Karpas-422 (cell line): ENCODE data around the gene IL12B. TPM values are rescaled to one million over a fixed set of nuclear protein-coding genes. Genes with fewer than 3 reads are reported as not detected.
"Not testable (repeated sequence)": the region's sequence is repeated elsewhere in the genome, so short reads cannot be mapped to it uniquely, and the experiment has no call there.

Experiments used
- DNase-seq: peaks from one replicate; pipeline ENCODE4 v3.0.0-alpha.2; 2015
- H2AFZ ChIP-seq: fragments of 200-600 bp; sonication (generic); 2 replicates; pipeline ENCODE4 v1.6.1; 2014; ENCODE audit warnings: antibody characterized with exemption, low read length, mixed read lengths
- H3K27ac ChIP-seq: fragments of 200-600 bp; sonication (generic); 2 replicates; pipeline ENCODE4 v1.5.1; 2014; ENCODE audit warnings: mild to moderate bottlenecking, low read length, moderate library complexity
- H3K27me3 ChIP-seq: fragments of 200-600 bp; sonication (generic); 2 replicates; pipeline ENCODE4 v1.6.1; 2014; ENCODE audit warnings: low read length, mixed read lengths
- H3K36me3 ChIP-seq: fragments of 200-600 bp; sonication (generic); 2 replicates; pipeline ENCODE4 v1.6.1; 2014; ENCODE audit warnings: low read length, mixed read lengths; ENCODE audit not compliant: insufficient read depth
- H3K4me1 ChIP-seq: fragments of 200-600 bp; sonication (generic); 2 replicates; pipeline ENCODE4 v1.6.1; 2014; ENCODE audit warnings: mild to moderate bottlenecking, low read length, mixed read lengths
- H3K4me2 ChIP-seq: fragments of 200-600 bp; sonication (generic); 2 replicates; pipeline ENCODE4 v1.6.1; 2014; ENCODE audit warnings: low read length, low read depth, mild to moderate bottlenecking; ENCODE audit not compliant: poor library complexity, severe bottlenecking
- H3K4me3 ChIP-seq: fragments of 200-600 bp; sonication (generic); 2 replicates; pipeline ENCODE4 v1.5.1; 2014; ENCODE audit warnings: mild to moderate bottlenecking, antibody characterized with exemption, low read length, mixed read lengths
- H3K79me2 ChIP-seq: fragments of 200-600 bp; sonication (generic); 2 replicates; pipeline ENCODE4 v1.6.1; 2014; ENCODE audit warnings: mild to moderate bottlenecking, low read length, mixed read lengths
- H3K9ac ChIP-seq: fragments of 200-600 bp; sonication (generic); 2 replicates; pipeline ENCODE4 v1.6.0; 2014; ENCODE audit warnings: low read length
- H3K9me2 ChIP-seq: fragments of 200-600 bp; sonication (generic), shearing (Covaris generic); replicated peaks from 2 replicates; pipeline ENCODE4 v1.6.0; 2014; ENCODE audit warnings: mild to moderate bottlenecking, low read length, moderate library complexity; ENCODE audit not compliant: insufficient read depth
- H3K9me3 ChIP-seq: fragments of 300-700, 200-600 bp; sonication (generic); 2 replicates; pipeline ENCODE4 v1.6.1; 2014; ENCODE audit warnings: low read length, mixed read lengths
- H4K20me1 ChIP-seq: fragments of 200-600 bp; sonication (generic); 2 replicates; pipeline ENCODE4 v1.6.1; 2014; ENCODE audit warnings: mild to moderate bottlenecking, antibody characterized with exemption, low read length, low read depth; ENCODE audit not compliant: insufficient read depth
- total RNA-seq: library from RNA; depleted of rRNA; stranded (reverse); fragments of >200 nt; shearing (Covaris generic); gene quantifications from 2 replicates; pipeline ENCODE4 v1.2.3, GENCODE V29; 2014; ENCODE audit warnings: low replicate concordance

The IL12B gene
- total RNA-seq, 1 experiment from 2014 or later: not detected

- H3K9me3 ChIP-seq, H3K79me2 ChIP-seq, H3K4me2 ChIP-seq, DNase-seq, H3K27ac ChIP-seq, H3K4me1 ChIP-seq, H3K9ac ChIP-seq, H3K36me3 ChIP-seq, H3K27me3 ChIP-seq, H3K9me2 ChIP-seq, H3K4me3 ChIP-seq, H4K20me1 ChIP-seq, H2AFZ ChIP-seq: not testable (repeated sequence)
Measured at GRCh38 chr5:159301929-159302860, 28.1 kb downstream of the IL12B start.

- no peaks in the 10 kb centered on the region for H4K20me1 ChIP-seq
- H3K4me3 ChIP-seq: no peak overlapping the region
- no peak overlapping the region for H3K4me2 ChIP-seq
- H3K27me3 ChIP-seq: no peaks in the 10 kb centered on the region
- no peak for DNase-seq
- H3K36me3 ChIP-seq: no peaks in the 10 kb centered on the region
- H3K79me2 ChIP-seq: no peaks in the 10 kb centered on the region
- H3K27ac ChIP-seq: no peak overlapping the region
- H2AFZ ChIP-seq: no peak overlapping the region
- H3K9ac ChIP-seq: no peak overlapping the region
- peaks cover 9% of the 10 kb centered on the region for H3K9me3 ChIP-seq
- no peaks in the 10 kb centered on the region for H3K4me1 ChIP-seq
- H3K9me2 ChIP-seq: no peaks in the 10 kb centered on the region
Measured at GRCh38 chr5:159301466-159301865, 28.8 kb downstream of the IL12B start.

DNA sequence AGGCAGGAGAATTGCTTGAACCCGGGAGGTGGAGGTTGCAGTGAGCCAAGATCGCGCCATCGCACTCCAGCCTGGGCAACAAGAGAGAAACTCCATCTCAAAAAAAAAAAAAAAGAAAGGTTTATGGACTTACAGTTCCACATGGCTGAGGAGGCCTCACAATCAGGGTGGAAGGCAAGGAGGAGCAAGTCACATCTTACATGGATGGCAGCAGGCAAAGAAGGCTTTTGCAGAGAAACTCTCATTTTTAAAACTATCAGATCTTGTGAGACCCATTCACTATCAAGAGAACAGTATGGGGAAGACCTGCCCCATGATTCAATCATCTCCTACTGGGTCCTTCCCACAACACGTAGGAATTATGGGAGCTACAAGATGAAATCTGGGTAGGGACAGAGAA lies 33.0 kb downstream of the IL12B start:
- not testable (repeated sequence) for H3K4me3 ChIP-seq, H3K79me2 ChIP-seq, H3K27me3 ChIP-seq, H2AFZ ChIP-seq, H3K4me1 ChIP-seq, H3K9me3 ChIP-seq, H3K27ac ChIP-seq, H3K36me3 ChIP-seq, H4K20me1 ChIP-seq, H3K4me2 ChIP-seq, H3K9me2 ChIP-seq, DNase-seq, H3K9ac ChIP-seq

DNA sequence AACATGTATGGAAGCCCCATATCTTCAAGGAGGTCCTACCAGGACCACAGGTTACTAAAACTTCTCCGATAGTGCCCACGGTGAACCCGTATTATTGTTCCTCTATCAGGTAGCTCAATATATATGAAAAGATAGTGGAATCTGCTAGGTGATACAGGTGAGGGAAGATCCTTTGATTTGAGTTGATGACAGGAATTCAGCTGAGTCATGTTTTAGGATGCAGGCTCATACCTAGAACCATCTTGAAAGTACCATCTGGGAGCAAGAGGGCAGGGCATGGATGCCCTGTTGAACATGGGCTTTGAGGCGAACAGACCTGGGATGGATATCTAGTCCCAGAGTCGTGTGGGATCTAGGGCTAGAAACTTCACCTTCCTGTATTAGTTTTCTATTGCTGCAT lies 35.4 kb downstream of the IL12B start:
- Histone ChIP-seq H3K4me2 (no peak overlapping the region), H3K9ac (no peak overlapping the region), H3K4me3 (no peak overlapping the region), H3K36me3 (no peaks in the 10 kb centered on the region), H3K79me2 (no peaks in the 10 kb centered on the region), H3K27me3 (no peaks in the 10 kb centered on the region), H3K9me2 (no peaks in the 10 kb centered on the region), H3K27ac (no peak overlapping the region), H2AFZ (no peak overlapping the region), H4K20me1 (no peaks in the 10 kb centered on the region), H3K4me1 (no peaks in the 10 kb centered on the region), H3K9me3 (no peaks in the 10 kb centered on the region)
- DNase-seq: no peak

DNA sequence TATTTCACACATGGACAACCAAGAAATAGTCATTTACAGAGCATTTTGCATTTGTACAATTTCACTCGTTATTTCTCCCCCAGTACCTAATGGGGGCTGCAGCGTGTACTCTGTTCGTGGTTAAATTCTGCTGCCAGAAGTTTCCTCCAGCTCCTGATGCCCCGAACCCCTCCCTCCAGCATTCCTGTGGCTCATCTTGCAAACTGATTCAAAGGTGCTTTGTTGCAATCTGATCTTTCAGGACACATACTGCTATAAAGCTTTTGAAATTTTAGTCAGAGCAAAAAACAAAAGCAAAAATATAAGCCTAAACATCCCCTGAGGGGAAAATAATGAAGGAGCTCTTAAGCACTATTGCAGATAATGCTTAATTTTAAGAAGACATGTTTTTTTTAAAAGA lies 39.5 kb downstream of the IL12B start:
- Histone ChIP-seq H3K4me1 (no peaks in the 10 kb centered on the region), H3K36me3 (peaks cover 2% of the 10 kb centered on the region; the same call in 1 of the 2 replicates), H3K79me2 (no peaks in the 10 kb centered on the region), H2AFZ (no peak overlapping the region), H4K20me1 (no peaks in the 10 kb centered on the region), H3K9me2 (no peaks in the 10 kb centered on the region), H3K27me3 (no peaks in the 10 kb centered on the region), H3K9ac (no peak overlapping the region), H3K4me3 (no peak overlapping the region), H3K27ac (no peak overlapping the region), H3K4me2 (no peak overlapping the region), H3K9me3 (no peaks in the 10 kb centered on the region)
- DNase-seq: no peak

- Histone ChIP-seq H3K4me2 (no peak overlapping the region), H2AFZ (no peak overlapping the region), H3K9ac (no peak overlapping the region), H3K79me2 (no peaks in the 10 kb centered on the region), H3K27ac (no peak overlapping the region), H3K4me3 (no peak overlapping the region), H3K9me3 (no peaks in the 10 kb centered on the region), H4K20me1 (no peaks in the 10 kb centered on the region; the same call in 1 of the 2 replicates), H3K27me3 (no peaks in the 10 kb centered on the region), H3K36me3 (peaks cover 26% of the 10 kb centered on the region; the same call in 1 of the 2 replicates), H3K4me1 (no peaks in the 10 kb centered on the region), H3K9me2 (no peaks in the 10 kb centered on the region)
- DNase-seq: peak; percentile 63
Measured at GRCh38 chr5:159286420-159287035, 43.8 kb downstream of the IL12B start.

- no peaks in the 10 kb centered on the region for H3K9me3 ChIP-seq
- peaks cover 7% of the 10 kb centered on the region; the same call in 1 of the 2 replicates for H3K79me2 ChIP-seq
- H4K20me1 ChIP-seq: no peaks in the 10 kb centered on the region
- no peak overlapping the region for H3K4me3 ChIP-seq
- no peaks in the 10 kb centered on the region for H3K9me2 ChIP-seq
- H3K4me1 ChIP-seq: no peaks in the 10 kb centered on the region
- no peak for DNase-seq
- no peak overlapping the region for H3K9ac ChIP-seq
- peaks cover 64% of the 10 kb centered on the region for H3K36me3 ChIP-seq
- H3K27ac ChIP-seq: no peak overlapping the region
- no peak overlapping the region for H2AFZ ChIP-seq
- no peak overlapping the region for H3K4me2 ChIP-seq
- H3K27me3 ChIP-seq: no peaks in the 10 kb centered on the region
Measured at GRCh38 chr5:159274676-159275075, 55.6 kb downstream of the IL12B start.

- no peaks in the 10 kb centered on the region for H3K9me3 ChIP-seq
- H3K4me2 ChIP-seq: no peak overlapping the region
- no peak overlapping the region for H3K9ac ChIP-seq
- H3K4me1 ChIP-seq: no peaks in the 10 kb centered on the region
- no peaks in the 10 kb centered on the region for H3K9me2 ChIP-seq
- peaks cover 11% of the 10 kb centered on the region; the same call in 1 of the 2 replicates for H3K79me2 ChIP-seq
- no peak overlapping the region for H3K4me3 ChIP-seq
- DNase-seq: no peak
- H3K36me3 ChIP-seq: peaks cover 64% of the 10 kb centered on the region
- H2AFZ ChIP-seq: no peak overlapping the region
- H3K27me3 ChIP-seq: no peaks in the 10 kb centered on the region
- no peak overlapping the region for H3K27ac ChIP-seq
- no peaks in the 10 kb centered on the region for H4K20me1 ChIP-seq
Measured at GRCh38 chr5:159273923-159274322, 56.4 kb downstream of the IL12B start.
